ENCODE data around the gene SLMAP. TPM values are rescaled to one million over a fixed set of nuclear protein-coding genes. Genes with fewer than 3 reads are reported as not detected.

The SLMAP gene
- total and polyA plus RNA-seq, 2 of the 13 experiments (the other 11 are each of a cell fraction or from before 2014, with no cell fraction given): 24.0 to 48.3 TPM

GRCh38 chr3:57948080-57948671 lies 192.1 kb downstream of the SLMAP start (continued):
- TF ChIP-seq HDAC2 (CRISPR knock-in tag; IDR thresholded peaks at IDR 0.05) (no peak; the same call in 1 of the 2 replicates), ATF2 (CRISPR knock-in tag; IDR thresholded peaks at IDR 0.05) (no peak), ZNF775 (CRISPR knock-in tag; IDR thresholded peaks at IDR 0.05; ENCODE audit: borderline replicate concordance) (no peak), TMF1 (CRISPR knock-in tag; IDR thresholded peaks at IDR 0.05; ENCODE audit: low read depth) (no peak), IRF1 (CRISPR knock-in tag; IDR thresholded peaks at IDR 0.05; ENCODE audit: low read depth) (no peak), TGIF2 (CRISPR knock-in tag; IDR thresholded peaks at IDR 0.05) (no peak), POGZ (CRISPR knock-in tag; IDR thresholded peaks at IDR 0.05) (no peak), RXRA (CRISPR knock-in tag; IDR thresholded peaks at IDR 0.05) (no peak), MAX (IDR thresholded peaks at IDR 0.05) (no peak; the same call in 1 of the 2 replicates), HNRNPUL1 (IDR thresholded peaks at IDR 0.05; ENCODE audit: low read depth, low read length) (no peak), HNRNPL (IDR thresholded peaks at IDR 0.05; ENCODE audit: low read depth, low read length) (no peak), ZNF407 (CRISPR knock-in tag; IDR thresholded peaks at IDR 0.05; ENCODE audit: not compliant biosample characterization) (peak; percentile 87), NR2F1 (CRISPR knock-in tag; IDR thresholded peaks at IDR 0.05) (no peak), ZNF841 (CRISPR knock-in tag; IDR thresholded peaks at IDR 0.05; ENCODE audit: borderline replicate concordance) (no peak), TAF1 (CRISPR knock-in tag; IDR thresholded peaks at IDR 0.05) (no peak), ZNF556 (CRISPR knock-in tag; IDR thresholded peaks at IDR 0.05; ENCODE audit: borderline replicate concordance) (no peak), HDAC6 (IDR thresholded peaks at IDR 0.05; ENCODE audit: low read depth, low read length) (no peak), ZFP91 (CRISPR knock-in tag; IDR thresholded peaks at IDR 0.05; ENCODE audit: borderline replicate concordance) (peak; percentile 52)
